SKM-1 treated with dmso at 0.1 percent for 144 hours (cell line): Measurements from ENCODE around the gene ZBTB43.

Experiments used
- DNase-seq: peaks from one replicate; lab custom pipeline; 2025; ENCODE audit not compliant: unreplicated experiment; lab: John Stamatoyannopoulos, UW

Gene ZBTB43

DNA sequence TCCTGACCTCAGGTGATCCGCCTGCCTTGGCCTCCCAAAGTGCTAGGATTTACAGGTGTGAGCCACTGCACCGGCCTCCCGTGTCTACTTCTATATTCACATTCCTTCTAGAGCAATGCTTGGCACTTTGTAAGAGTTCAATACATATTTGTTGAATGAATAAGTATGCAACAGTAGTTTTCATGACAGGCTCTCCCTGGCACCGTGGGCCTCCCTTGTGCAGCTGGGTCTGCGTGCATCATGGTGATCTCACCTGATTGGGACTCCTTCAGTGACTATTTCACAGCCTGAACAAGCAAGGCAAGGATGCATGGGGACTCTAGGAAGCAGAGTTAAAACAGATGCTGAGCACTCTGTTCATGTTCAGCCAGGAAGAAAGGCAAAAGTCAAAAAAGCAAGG is 48.8 kb downstream of the ZBTB43 start:
- DNase-seq, result no peak

DNA sequence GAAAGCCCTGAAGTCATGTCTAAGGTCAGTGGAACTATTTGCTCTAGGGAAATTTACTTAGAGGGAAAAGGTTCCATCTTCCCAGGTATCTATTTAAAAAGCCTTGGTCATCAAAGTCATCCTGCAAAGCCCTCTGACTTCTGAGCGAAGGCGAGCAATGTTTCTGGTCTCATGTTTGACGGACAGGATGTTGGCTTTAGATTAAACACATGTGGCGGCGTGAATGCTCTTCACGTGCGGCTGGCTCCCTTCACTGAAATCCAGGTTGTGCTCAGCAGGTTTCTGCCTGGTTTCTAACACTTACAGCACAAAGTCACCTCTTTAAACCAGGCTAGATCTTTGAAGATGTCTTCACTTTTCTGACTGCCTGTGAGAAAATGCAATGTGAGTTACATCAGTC is 49.9 kb downstream of the ZBTB43 start:
- DNase-seq, result no peak

DNA sequence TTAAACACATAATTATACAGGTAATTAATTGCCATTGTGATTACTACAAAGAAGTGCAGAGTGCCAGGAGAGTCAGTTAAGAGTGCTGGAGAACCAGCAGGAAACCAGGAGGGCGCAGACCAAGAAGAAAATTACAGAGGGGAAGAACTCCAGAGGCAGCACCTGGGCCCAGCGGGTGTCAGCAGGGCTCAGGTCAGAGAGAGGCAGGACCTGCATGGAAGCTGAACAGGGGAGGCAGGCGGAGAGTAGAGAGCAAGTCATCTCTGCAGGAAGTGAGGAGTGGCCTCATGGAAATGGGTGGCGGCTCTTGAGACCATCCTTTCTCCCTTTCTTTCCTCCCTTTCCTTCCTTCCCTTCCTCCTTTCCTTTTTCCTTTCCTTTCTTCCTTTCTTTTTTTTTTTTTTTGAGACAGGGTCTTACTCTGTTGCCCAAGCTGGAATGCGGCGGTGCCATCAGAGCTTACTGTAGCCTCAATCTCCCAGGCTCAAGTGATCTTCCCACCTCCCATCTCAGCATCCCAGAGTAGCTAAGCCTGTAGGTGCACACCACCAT is 51.6 kb downstream of the ZBTB43 start:
- DNase-seq, result no peak

DNA sequence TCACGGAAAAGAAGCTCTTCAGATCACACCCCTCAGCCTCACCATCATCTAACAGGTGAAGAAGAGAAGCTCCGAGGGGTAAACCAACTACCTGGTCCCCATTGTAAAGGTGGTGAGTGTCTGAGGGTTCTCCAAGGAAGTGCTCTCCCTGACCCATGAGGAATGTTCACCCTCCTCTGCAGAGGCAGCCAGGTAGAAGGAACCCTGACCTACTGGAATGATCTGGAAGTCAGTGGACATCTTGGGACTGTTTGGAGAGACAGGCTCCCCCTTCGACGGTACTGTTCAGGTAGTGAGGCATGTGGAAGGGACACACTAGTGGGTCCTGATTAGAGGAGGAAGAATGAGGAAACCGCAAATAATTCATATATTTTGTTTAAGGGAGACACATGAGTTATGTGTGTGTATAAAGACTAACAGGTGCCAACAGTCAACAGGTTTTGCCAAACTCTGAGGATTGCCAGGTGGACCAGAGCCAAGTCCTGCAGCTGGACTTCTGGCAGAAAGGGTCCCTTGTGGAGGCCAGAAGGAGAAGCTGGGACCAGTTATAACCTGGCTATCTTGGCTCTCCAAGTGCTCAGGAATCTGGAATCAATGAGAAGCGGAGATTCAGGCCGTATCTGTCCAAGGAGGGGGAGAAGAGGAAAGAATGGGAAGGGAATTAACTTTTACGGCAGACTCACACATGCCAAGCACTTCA is 52.6 kb downstream of the ZBTB43 start:
- no peak for DNase-seq

DNA sequence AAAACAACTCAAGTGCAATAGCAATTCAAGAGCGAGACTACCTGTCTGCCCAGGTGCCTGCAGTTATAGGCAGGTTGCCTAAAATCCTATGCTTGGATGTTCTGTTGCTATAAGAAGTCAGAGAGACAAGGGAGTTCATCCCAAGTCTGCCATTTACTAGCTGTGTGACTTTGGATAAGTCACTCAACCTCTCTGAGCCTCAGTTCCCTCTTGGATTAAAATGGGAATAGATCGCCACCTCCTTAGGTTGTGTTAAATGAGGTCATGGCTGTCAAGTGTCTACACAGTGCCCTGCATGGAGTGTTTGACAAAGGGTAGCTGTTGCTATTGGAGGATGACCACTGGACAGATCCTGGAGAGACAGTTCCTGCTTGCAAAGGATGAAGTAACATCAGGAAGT is 54.3 kb downstream of the ZBTB43 start:
- DNase-seq, result no peak

DNA sequence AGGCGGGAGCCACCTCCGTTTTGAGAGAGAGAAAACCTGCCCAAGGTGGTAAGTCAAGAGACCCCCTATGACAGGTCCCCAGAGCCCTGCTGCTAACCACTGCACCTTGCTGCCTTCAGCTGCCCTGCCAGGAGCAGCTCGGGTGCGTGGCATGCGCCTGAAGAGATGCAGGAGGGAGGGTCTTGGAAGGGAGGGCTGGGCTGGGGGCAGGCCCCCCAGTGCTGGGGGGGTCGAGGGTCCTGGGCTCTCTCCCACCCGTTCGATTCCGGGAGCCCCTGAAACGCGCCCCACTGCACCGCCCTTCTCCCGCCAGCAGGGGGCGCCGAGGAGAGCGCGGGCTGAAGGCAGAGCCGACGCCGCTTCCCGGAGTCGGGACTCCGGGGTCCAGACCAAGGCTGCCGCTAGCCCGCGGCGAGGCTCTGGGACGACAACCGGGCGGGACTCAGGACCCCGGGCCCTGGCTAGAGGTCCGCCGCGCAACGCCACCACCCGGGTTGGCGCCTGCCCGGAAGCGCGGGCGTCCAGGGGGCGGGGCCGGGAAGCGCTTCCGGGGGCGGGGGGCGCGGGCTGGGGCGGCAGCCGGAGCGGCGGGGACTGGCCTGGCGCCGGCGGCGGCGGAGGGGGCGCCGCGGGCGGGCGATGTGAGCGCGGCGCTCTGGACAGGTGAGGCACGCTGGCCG is 55.4 kb downstream of the ZBTB43 start, which contains the start of gene ZBTB34:
ZBTB34 (plus strand) TSS at position 563 of the 680 bp plus-strand sequence. CDS start 18,761 bp downstream, outside the sequence.
- DNase-seq, result peak; percentile 11

DNA sequence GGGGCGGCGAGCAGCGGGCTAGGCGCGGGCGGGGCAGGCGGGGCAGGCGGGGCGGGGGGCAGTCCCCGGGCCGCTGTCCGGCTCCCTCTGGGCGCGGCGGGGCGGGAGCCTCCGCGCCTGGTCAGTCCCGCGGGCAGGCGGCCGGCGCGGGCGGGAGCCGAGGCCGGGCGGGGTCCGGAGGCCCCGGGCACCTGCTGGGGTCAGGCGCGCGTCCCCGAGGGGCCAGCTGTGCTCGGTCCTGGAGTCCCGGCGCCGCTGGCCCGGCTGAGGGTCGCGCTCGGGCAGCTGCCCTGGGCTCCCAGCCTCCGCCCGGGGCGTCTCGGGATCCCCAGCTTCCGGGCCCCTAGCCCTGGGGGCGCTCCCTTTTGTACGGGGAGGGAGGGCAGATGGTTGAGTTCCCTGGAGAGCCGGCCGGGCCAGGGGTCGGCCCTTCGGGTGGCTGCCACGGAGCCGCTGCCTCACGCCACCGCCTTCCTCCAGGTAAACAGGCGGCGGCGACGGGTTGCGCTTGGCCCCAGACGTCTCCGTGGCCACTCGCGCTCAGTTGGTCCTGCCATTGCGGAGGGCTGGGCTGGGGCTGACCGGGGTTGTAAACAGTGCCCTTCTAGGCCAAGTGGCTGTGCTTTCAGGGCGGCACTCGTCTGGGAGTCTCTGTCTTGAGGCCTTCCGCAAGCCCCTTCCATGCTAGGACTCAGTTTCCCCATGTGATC is 56.1 kb downstream of the ZBTB43 start:
- no peak for DNase-seq

DNA sequence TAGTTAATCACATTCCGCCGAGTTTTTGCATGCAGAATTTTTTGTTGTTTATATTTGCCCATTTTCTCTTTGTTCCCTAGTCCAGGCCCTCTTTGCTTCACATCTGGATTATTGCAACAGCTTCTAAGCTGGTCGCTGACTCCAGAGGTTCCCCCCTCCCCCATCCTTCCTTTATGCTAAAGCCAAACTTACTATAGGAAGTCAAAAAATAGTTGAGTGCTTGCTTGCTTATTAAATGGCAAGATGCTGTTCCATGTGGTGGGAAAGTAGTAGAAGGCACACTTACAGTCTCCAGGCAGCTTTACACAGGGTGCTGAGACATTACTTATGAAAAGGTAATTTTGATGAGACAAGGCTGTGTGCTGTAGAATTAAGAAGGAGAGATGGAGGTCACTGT is 56.9 kb downstream of the ZBTB43 start:
- peak; percentile 42 for DNase-seq

DNA sequence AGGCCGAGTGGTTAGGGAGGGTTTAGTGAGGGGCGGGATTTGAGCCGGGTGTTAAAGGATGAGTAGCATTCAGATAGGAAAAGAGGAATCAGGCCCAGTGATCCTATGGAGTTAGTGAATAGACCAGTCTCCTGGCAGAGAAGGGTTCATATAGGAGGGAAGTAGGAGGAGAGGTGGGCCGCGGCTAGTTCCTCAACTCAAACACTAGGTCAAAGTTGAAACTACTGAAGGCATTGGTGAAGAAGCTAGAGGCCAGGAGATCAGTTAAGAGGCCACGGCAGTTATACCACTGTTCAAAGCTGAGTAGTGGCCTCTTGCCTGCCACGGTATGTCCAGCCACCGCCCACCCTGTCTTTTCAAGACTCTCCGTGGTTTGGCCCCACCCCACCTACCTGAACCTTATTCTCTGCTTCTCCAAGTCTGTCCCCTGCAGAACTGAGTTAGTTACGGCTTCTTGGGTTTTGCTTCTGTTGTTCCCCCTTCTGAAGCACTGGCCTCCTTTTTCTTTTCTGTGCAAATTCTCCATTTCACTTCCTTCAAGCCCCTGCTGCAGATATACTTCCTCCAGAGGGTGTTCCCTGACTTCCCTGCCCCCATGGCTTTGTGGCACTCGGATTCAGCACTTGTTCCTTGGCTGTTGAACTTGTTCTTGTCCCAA is 57.4 kb downstream of the ZBTB43 start:
- peak; percentile 75 for DNase-seq

DNA sequence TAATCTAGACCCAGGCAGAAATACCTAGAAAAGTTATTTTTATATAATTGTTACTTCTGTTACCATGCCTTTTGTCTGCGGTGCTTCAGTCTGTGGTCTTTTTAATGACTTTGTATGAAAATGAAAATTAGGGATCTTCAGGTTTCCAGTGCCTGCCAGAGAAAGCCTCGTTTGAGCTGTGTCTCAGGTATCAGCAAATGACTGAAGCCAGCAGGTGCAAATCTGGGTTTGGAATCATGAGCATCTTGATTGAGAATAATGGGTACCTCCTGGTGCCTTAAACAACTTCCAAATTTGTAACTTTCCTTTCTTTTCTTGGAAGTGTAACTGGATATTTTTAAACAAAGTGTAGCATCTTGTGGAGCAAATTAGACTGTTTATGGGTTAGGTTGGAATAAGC is 59.9 kb downstream of the ZBTB43 start:
- no peak for DNase-seq

DNA sequence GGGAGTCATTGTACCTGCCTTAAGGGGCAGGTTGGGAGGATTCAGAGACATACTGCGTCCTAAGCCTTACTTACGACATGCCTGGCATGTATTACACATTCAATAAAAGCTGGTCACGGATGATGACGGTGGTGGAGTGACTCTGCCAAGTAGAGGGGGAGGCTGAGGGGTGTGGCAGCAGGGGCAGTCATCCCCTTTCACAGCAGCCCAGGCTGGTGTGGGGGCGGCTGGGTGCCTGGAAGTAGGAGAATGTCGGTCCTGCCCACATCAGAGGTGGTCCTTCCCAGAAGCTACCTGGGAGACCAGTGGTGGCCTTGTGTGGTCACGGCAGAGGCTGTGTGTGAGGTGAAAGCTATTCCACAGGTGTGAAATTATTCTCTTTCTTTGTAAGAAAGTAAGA is 64.5 kb downstream of the ZBTB43 start:
- no peak for DNase-seq

DNA sequence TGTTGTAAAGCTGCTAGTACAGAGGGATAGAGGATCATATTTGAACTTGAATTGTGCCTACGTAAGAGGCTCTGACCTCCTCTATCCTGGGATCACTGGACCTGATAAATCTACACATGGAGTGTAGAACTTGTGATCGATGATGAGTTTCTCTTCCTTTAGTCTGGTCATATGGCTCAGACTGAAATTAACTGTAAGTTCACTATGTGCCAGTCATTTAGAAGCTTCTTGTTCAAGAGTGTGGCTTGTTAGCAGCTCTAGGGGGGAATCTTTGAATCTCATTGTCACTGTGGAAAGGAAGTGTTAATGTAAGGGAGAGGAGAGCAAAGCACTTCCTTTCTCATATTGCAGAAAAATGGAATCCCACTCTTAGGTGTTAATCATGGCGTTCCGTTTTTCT is 67.7 kb downstream of the ZBTB43 start:
- no peak for DNase-seq

DNA sequence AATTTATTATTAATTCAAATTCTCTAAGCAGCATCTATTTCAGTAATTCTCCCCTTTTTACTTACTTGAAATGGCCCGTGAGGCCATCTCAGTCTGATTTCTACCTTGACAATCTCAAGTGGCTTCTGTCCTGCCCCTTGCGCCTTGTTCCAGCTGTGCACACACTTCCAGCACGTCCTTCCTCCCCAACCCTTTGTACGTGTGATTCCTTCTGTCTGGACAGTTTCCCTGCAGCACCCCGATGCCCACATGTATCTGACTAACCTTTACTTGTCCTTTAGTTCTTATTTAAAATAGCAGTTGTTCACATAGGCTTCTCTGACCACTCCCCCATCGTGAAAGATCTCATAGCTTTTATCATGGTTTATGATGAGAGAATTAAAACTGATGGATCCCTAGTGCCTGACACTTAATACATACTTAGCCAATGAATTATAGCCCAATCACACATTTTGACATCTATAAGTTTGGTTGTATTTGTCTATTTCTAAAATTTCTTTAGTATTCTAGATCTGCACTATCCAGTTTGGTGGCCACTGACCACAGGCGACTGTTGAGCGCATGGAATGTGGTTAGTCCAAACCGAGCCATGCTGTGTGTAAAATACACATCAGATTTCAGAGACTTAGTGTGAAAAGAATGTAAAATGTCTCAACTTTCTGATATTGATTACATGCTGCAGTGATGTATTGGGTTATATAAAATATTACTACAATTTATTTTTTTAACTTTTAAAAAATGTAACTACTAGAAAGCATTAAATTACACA is 69.9 kb downstream of the ZBTB43 start:
- DNase-seq, result no peak

DNA sequence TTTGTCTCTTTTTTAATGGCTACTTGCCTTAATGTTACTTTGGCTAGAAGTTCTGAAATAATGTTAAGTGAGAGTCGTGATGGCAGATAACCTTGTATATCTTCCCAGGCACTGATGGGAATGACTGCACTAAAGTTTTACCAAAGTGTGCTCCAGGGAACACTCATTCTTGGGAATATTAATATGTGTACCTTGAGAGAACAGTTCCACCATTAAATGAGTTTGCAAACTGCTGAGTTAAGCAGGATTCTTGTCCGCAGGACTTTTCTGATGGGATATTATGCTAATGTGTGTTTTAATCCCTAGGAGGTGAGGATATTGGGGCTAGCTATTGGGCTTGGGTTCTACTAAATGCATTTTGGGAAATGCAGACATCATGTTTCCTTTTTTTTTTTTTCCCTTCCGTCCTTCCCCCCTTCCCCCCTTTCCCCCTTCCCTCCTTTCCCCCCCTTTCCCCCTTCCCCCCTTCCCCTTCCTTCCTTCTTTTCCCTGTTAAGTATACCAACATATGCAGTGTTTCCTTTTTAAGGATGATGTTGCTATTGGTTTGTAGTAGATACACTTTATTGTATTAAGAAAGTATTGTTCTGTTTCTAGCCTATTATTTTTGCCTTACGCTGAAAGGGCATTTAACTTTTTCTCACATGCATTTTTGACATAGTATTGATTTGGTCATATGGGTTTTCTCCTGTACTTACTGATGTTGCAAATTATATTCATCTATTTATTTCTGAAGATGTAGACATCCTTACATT is 71.1 kb downstream of the ZBTB43 start:
- DNase-seq, result no peak

DNA sequence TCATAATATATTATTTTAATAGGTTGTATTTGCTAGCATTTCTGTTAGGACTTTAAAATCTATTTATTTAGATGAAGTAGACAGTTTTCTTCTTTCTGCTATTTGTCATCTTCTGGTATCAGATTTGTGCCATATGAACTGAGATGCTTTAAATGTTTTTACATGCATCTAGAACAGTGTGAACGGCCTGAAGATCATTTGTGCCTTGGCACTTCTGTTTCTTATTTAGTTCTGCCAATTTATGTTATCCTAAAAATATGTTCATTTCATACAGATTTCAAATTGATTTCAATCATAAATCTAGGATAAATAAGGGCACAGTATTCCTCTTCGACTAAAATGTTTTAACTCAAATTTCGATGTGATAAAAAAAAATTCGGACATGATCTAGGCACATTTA is 71.7 kb downstream of the ZBTB43 start:
- no peak for DNase-seq

DNA sequence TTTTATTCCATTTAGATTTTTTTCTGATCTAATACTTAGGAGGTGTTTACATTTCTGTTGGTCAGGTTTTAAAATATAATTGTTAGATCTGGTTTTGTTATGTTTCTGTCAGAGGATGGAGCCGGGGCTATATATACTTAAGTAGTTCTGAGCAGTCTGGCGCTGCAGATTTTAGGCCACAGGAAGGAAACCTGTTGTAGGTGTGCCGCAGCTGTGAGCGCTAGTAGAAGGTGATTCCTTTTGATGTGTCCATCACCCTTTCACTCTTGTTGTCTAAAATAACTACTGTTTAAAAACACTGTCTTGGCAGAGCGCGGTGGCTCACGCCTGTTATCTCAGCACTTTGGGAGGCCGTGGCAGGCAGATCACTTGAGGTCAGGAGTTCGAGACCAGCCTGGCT is 72.6 kb downstream of the ZBTB43 start:
- no peak for DNase-seq

DNA sequence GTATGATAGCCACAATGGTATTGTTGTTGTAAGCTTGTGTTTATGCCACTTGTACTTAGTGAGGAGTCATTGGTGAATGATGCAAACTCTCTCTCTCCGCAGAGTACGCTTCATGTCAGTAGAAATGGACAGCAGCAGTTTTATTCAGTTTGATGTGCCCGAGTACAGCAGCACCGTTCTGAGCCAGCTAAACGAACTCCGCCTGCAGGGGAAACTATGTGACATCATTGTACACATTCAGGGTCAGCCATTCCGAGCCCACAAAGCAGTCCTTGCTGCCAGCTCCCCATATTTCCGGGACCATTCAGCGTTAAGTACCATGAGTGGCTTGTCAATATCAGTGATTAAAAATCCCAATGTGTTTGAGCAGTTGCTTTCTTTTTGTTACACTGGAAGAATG is 74.4 kb downstream of the ZBTB43 start:
- no peak for DNase-seq

DNA sequence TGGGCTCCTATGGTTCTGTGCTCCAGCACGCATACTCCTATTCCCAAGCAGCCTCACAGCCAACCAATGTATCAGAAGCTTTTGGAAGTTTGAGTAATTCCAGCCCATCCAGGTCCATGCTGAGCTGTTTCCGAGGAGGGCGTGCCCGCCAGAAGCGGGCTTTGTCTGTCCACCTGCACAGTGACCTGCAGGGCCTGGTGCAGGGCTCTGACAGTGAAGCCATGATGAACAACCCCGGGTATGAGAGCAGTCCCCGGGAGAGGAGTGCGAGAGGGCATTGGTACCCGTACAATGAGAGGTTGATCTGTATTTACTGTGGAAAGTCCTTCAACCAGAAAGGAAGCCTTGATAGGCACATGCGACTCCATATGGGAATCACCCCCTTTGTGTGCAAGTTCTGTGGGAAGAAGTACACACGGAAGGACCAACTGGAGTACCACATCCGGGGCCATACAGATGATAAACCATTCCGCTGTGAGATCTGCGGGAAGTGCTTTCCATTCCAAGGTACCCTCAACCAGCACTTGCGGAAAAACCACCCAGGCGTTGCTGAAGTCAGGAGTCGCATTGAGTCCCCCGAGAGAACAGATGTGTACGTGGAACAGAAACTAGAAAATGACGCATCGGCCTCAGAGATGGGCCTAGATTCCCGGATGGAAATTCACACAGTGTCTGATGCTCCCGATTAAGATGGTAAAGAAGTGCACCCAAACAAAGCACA is 75.5 kb downstream of the ZBTB43 start:
- DNase-seq, result no peak

DNA sequence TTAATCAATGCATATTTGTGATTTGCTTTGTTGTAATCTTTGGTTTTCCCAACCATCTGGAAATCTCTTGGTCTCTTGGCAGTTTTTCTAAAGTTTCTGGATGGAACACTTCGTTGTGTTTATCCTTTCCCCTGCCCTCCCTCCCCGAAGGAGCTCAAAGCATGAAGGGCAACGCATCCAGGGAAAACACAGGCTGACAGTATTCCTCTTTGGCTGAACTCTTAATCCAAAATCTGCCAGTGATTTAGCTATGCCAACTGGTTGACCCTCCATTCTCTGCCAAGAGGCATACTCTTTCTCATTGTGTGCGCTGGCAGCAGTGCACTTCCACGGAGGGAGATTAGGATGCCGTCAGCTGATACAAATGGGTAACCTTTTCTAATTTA is 76.1 kb downstream of the ZBTB43 start:
- no peak for DNase-seq
